ENCODE measurements around the gene RPTOR. TPM values are rescaled to one million over a fixed set of nuclear protein-coding genes. Genes with fewer than 3 reads are reported as not detected.
"Not testable (repeated sequence)": the region's sequence is repeated elsewhere in the genome, so short reads cannot be mapped to it uniquely, and the experiment has no call there.

RPTOR gene
- total RNA-seq, 1 experiment from 2014 or later, result 58.0 TPM

DNA sequence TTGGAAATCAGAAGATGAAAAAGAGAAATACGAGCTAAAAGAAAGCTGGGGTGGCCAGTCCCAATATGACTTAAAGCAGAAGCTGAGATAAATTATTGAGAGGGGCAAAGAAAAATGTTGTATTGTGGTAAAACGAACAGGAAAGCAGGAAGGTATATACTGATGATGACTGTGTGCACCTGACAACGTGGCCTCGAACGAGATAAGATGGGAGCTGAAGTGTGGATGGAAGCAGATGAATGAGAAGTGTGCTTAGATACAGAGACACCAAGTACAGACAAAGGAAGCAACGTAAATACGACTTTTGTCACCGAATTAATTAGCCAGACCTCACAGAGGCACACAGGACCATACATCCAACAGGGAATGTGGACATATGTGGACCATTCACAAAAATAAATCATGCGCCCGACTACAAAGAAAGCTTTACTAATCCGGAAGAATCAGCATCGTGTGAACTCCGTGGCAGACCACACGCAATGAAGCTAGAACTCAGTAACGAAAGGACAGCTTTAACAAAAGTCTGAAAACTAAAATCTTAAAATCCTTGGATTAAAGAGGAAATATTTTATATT lies 218.7 kb downstream of the RPTOR start:
- TF ChIP-seq, protein P1, sequence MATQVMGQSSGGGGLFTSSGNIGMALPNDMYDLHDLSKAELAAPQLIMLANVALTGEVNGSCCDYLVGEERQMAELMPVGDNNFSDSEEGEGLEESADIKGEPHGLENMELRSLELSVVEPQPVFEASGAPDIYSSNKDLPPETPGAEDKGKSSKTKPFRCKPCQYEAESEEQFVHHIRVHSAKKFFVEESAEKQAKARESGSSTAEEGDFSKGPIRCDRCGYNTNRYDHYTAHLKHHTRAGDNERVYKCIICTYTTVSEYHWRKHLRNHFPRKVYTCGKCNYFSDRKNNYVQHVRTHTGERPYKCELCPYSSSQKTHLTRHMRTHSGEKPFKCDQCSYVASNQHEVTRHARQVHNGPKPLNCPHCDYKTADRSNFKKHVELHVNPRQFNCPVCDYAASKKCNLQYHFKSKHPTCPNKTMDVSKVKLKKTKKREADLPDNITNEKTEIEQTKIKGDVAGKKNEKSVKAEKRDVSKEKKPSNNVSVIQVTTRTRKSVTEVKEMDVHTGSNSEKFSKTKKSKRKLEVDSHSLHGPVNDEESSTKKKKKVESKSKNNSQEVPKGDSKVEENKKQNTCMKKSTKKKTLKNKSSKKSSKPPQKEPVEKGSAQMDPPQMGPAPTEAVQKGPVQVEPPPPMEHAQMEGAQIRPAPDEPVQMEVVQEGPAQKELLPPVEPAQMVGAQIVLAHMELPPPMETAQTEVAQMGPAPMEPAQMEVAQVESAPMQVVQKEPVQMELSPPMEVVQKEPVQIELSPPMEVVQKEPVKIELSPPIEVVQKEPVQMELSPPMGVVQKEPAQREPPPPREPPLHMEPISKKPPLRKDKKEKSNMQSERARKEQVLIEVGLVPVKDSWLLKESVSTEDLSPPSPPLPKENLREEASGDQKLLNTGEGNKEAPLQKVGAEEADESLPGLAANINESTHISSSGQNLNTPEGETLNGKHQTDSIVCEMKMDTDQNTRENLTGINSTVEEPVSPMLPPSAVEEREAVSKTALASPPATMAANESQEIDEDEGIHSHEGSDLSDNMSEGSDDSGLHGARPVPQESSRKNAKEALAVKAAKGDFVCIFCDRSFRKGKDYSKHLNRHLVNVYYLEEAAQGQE (IDR thresholded peaks at IDR 0.05; ENCODE audit: insufficient read depth in 1 of 2, low read depth in 2 of 2, low read length in 1 of 2), result no peak
- TF ChIP-seq SIN3A (IDR thresholded peaks at IDR 0.05; ENCODE audit: borderline replicate concordance, insufficient read depth, low read depth, low read length), result no peak
- TF ChIP-seq, protein P2, sequence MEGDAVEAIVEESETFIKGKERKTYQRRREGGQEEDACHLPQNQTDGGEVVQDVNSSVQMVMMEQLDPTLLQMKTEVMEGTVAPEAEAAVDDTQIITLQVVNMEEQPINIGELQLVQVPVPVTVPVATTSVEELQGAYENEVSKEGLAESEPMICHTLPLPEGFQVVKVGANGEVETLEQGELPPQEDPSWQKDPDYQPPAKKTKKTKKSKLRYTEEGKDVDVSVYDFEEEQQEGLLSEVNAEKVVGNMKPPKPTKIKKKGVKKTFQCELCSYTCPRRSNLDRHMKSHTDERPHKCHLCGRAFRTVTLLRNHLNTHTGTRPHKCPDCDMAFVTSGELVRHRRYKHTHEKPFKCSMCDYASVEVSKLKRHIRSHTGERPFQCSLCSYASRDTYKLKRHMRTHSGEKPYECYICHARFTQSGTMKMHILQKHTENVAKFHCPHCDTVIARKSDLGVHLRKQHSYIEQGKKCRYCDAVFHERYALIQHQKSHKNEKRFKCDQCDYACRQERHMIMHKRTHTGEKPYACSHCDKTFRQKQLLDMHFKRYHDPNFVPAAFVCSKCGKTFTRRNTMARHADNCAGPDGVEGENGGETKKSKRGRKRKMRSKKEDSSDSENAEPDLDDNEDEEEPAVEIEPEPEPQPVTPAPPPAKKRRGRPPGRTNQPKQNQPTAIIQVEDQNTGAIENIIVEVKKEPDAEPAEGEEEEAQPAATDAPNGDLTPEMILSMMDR (IDR thresholded peaks at IDR 0.05), result no peak
- TF ChIP-seq TCF7L2 (IDR thresholded peaks at IDR 0.05; ENCODE audit: low read depth, low read length), result no peak
- no peak for TF ChIP-seq POLR2AphosphoS5 (IDR thresholded peaks at IDR 0.05; ENCODE audit: low read depth, low read length)
- Histone ChIP-seq H3K9me3 (ENCODE audit: control insufficient read depth, insufficient read depth, low read depth, low read length) (no peaks in the 10 kb centered on the region), H3K4me3 (ENCODE audit: low read depth in 2 of 2, low read length in 2 of 2) (no peak overlapping the region), H3K36me3 (ENCODE audit: control insufficient read depth, insufficient read depth, low read length) (no peaks in the 10 kb centered on the region), H3K4me1 (ENCODE audit: control insufficient read depth, insufficient read depth, low read length) (peaks cover 15% of the 10 kb centered on the region), H3K27me3 (ENCODE audit: control insufficient read depth, insufficient read depth, low read length) (no peaks in the 10 kb centered on the region), H3K27ac (ENCODE audit: low read length) (no peak overlapping the region)
- no TSS peak for BruUV-seq (replicated peaks)
- in situ Hi-C loops (cut with HindIII; ENCODE audit: low pct_unique_long_range_greater_than_20kb, low sequenced_read_pairs), result no loop called here
- ATAC-seq (no peak), DNase-seq (ENCODE audit: low read depth, low spot score) (no peak)
- ChIA-PET POLR2A (interaction anchor here (0.6 kb wide), 1 partner anchor 227 kb away, joined by 11 read pairs; no protein-coding TSS in a partner anchor), CTCF (no interaction called here)
- intact Hi-C loops (cut with micrococcal nuclease; ENCODE audit: unreplicated experiment), result no loop called here

DNA sequence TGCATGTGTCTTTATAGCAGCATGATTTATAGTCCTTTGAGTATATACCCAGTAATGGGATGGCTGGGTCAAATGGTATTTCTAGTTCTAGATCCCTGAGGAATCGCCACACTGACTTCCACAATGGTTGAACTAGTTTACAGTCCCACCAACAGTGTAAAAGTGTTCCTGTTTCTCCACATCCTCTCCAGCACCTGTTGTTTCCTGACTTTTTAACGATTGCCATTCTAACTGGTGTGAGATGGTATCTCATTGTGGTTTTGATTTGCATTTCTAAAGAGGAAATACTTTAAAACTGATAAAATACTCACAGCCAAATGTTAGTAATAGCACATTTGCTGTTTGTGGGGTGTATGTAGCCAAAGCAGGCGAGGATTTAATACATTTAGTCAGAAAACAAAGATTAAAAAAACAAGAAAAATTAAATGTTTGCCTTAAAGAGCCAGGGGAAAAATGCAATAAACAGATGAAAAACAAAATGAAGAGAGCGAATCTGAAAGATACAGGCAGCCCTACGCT lies 220.0 kb downstream of the RPTOR start:
- H3K27me3 ChIP-seq (ENCODE audit: control insufficient read depth, insufficient read depth, low read length); DNase-seq (ENCODE audit: low read depth, low spot score); H3K4me3 ChIP-seq (ENCODE audit: low read depth in 2 of 2, low read length in 2 of 2); ATAC-seq; CTCF ChIA-PET; BruUV-seq (replicated peaks); H3K27ac ChIP-seq (ENCODE audit: low read length); H3K9me3 ChIP-seq (ENCODE audit: control insufficient read depth, insufficient read depth, low read depth, low read length); H3K36me3 ChIP-seq (ENCODE audit: control insufficient read depth, insufficient read depth, low read length); intact Hi-C loops (cut with micrococcal nuclease; ENCODE audit: unreplicated experiment); POLR2A ChIA-PET; in situ Hi-C loops (cut with HindIII; ENCODE audit: low pct_unique_long_range_greater_than_20kb, low sequenced_read_pairs): not testable (repeated sequence)
- H3K4me1 ChIP-seq (ENCODE audit: control insufficient read depth, insufficient read depth, low read length), result peaks cover 15% of the 10 kb centered on the region

DNA sequence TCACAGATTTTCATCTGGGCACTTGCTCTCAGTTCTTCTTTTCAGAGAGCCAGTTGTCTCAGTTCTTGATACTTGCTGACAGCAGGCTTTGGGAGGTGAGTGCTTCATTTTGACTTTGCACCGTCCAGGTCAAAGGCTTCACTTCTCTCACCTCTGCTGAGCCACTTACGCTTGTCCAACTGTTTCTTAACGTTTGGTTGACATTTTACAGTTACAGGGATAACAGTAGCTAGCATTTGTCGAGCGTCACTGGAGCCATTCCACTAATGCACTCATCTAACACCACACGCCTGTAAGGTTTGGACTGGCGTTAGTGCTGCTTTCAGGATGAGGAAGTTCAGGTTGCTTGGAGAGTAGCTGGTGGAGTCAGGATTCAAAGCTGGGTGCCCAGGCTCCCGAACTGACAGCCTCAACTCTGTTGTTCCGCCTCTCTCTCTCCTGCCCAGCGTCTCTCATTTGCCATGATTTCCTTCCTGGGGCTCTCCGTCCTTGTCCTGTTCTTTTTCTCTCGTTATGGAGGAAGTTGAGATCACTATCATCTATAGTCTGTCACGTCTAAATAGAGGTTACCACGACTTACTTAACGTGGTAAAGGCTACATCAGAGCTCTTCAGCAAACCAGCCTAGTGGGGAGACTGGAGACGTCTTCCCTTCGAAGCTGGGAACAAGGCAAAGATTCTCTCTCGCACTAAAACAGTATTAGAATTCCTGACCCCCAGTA lies 220.8 kb downstream of the RPTOR start:
- Histone ChIP-seq H3K4me1 (ENCODE audit: control insufficient read depth, insufficient read depth, low read length) (peaks cover 15% of the 10 kb centered on the region), H3K27ac (ENCODE audit: low read length) (no peak overlapping the region), H3K9me3 (ENCODE audit: control insufficient read depth, insufficient read depth, low read depth, low read length) (no peaks in the 10 kb centered on the region), H3K27me3 (ENCODE audit: control insufficient read depth, insufficient read depth, low read length) (no peaks in the 10 kb centered on the region), H3K36me3 (ENCODE audit: control insufficient read depth, insufficient read depth, low read length) (no peaks in the 10 kb centered on the region), H3K4me3 (ENCODE audit: low read depth in 2 of 2, low read length in 2 of 2) (no peak overlapping the region)
- in situ Hi-C loops (cut with HindIII; ENCODE audit: low pct_unique_long_range_greater_than_20kb, low sequenced_read_pairs) (no loop called here), intact Hi-C loops (cut with micrococcal nuclease; ENCODE audit: unreplicated experiment) (no loop called here)
- BruUV-seq (replicated peaks), result no TSS peak
- POLR2A ChIA-PET, result no interaction called here
- TF ChIP-seq POLR2AphosphoS5 (IDR thresholded peaks at IDR 0.05; ENCODE audit: low read depth, low read length) (no peak), SIN3A (IDR thresholded peaks at IDR 0.05; ENCODE audit: borderline replicate concordance, insufficient read depth, low read depth, low read length) (no peak), TCF7L2 (IDR thresholded peaks at IDR 0.05; ENCODE audit: low read depth, low read length) (no peak)
- TF ChIP-seq, protein P2 (IDR thresholded peaks at IDR 0.05), result no peak
- TF ChIP-seq, protein P1 (IDR thresholded peaks at IDR 0.05; ENCODE audit: insufficient read depth in 1 of 2, low read depth in 2 of 2, low read length in 1 of 2), result no peak
- ATAC-seq, result no peak
- DNase-seq (ENCODE audit: low read depth, low spot score), result no peak
- CTCF ChIA-PET, result no interaction called here
